Measurements from ENCODE around the gene DNAJC18. TPM values are rescaled to one million over a fixed set of nuclear protein-coding genes. Genes with fewer than 3 reads are reported as not detected.

The DNAJC18 gene
- total and polyA plus RNA-seq, 8 donors, result under 0.01 to 12.1 (median 2.3) TPM; not detected in 1

DNA sequence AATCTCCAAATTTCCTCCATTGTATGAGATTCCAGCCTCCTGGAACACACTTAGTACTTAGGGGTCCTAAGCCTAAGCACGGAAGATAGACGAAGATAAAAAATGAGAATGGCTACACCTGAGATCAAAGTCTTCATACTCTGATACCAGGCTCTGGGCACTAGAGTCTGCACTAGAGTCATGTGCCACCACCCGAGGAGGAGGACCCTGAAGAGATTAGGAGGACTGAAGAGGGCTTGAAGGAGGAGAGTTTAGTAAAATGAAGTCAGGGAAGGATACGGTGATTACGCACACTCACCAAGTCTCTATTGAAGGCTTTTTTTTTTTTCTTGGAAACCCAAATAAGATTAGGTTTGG, 34.9 kb downstream of the DNAJC18 start:
- H3K4me1 ChIP-seq, result peaks cover 10 to 17% (median 15%) of the 10 kb centered on the region in 4 donors
- H3K27me3 ChIP-seq, result no peaks in the 10 kb centered on the region
- intact Hi-C loops (cut with DNase I; ENCODE audit: low total_unique reads), result no loop called here
- DNase-seq, result no peak
- WGBS, 5 donors, result 41 to 52% (median 48%) methylated on average over 5 of the region's 5 CpGs
- peak overlapping the region; percentile 85 to 93 (median 90) for H3K27ac ChIP-seq
- no peaks in the 10 kb centered on the region for H3K9me3 ChIP-seq
- no peak for TF ChIP-seq POLR2AphosphoS5 (IDR thresholded peaks at IDR 0.05)
- TF ChIP-seq, protein P1, sequence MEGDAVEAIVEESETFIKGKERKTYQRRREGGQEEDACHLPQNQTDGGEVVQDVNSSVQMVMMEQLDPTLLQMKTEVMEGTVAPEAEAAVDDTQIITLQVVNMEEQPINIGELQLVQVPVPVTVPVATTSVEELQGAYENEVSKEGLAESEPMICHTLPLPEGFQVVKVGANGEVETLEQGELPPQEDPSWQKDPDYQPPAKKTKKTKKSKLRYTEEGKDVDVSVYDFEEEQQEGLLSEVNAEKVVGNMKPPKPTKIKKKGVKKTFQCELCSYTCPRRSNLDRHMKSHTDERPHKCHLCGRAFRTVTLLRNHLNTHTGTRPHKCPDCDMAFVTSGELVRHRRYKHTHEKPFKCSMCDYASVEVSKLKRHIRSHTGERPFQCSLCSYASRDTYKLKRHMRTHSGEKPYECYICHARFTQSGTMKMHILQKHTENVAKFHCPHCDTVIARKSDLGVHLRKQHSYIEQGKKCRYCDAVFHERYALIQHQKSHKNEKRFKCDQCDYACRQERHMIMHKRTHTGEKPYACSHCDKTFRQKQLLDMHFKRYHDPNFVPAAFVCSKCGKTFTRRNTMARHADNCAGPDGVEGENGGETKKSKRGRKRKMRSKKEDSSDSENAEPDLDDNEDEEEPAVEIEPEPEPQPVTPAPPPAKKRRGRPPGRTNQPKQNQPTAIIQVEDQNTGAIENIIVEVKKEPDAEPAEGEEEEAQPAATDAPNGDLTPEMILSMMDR (IDR thresholded peaks at IDR 0.05), result no peak
- no peak for TF ChIP-seq POLR2A (IDR thresholded peaks at IDR 0.05)
- no peak for TF ChIP-seq EP300 (IDR thresholded peaks at IDR 0.05)
- H3K36me3 ChIP-seq, result peaks cover 0 to 3% (median 0%) of the 10 kb centered on the region in 4 donors
- peak overlapping the region; percentile 43 to 56 (median 48) for H3K4me3 ChIP-seq

DNA sequence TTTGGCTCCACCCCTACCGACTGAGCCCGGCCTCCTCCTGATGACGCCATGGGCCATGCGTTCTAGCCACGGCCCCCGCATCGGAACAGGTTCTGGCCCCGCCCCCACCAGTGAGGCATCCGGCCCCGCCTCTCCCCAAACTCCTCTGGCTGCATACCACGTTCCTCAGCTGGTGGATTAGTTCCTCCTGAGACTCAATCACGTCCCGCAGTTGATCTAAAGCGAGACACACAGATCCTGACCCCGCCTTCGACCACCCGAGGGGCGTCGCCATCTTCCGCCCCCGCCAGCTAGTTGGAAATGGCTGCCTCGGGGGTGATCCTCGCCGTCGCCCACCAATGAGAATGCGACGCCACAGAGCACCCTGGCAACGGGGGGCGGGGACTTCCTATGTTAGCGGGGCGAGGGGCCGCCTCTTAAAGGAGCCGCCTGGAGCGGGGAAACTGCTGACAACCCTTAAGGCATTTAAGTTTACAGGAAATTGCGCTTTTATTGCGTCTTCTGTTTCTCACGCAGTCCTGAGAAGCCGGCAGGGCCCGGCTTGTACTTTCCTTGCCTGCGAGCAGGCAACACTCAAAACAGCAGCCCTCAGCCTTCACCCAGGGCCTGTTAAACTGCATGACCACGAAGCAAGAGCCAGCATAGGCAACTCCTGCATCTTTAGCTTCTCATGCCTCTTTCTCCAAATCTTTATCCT, 35.4 kb downstream of the DNAJC18 start, which contains the start of gene SPATA24:
TSS of gene SPATA24 (minus strand) at position 303 of the 697 bp plus-strand sequence. CDS start at position 274, 29 bp downstream.
- peak within 1 kb of the TSS; percentile 85 to 93 (median 90) for H3K27ac ChIP-seq
- peak; percentile 97 to 99 for DNase-seq
- H3K36me3 ChIP-seq, result peaks cover 0 to 3% (median 0%) of the 10 kb centered on the region in 4 donors
- peak within 1 kb of the TSS; percentile 43 to 56 (median 48) for H3K4me3 ChIP-seq
- H3K9me3 ChIP-seq, result no peaks in the 10 kb centered on the region
- TF ChIP-seq, protein P1 (IDR thresholded peaks at IDR 0.05), result no peak
- TF ChIP-seq POLR2AphosphoS5 (IDR thresholded peaks at IDR 0.05), result peak; percentile 28 to 82 (median 46)
- TF ChIP-seq EP300 (IDR thresholded peaks at IDR 0.05), result no peak
- intact Hi-C loops (cut with DNase I; ENCODE audit: low total_unique reads), result no loop called here
- no peaks in the 10 kb centered on the region for H3K27me3 ChIP-seq
- WGBS, 5 donors, result 0 to 2% (median 0%) methylated on average over 11 to 41 of the region's 41 CpGs
- peaks cover 10 to 16% (median 15%) of the 10 kb centered on the region in 4 donors for H3K4me1 ChIP-seq

DNA sequence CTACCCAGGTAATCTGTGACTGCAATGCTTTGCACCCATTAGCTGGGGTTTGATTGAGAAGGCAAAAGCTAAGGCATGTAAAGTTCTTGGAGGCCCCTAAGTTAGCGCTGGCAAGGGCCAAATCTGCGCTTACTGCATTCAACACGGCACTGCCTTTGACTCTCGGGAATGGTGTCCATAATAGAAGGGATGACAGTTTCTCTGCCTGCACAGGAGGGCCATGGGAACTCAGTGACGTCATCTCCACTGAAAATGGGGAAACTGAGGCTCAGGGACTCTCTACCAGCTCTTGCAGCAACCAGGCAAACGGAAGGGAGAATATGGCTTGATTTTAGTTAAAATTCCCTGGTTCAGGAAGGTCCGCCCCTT, 35.9 kb downstream of the DNAJC18 start:
- H3K4me3 ChIP-seq, result peak overlapping the region; percentile 43 to 56 (median 48)
- TF ChIP-seq POLR2AphosphoS5 (IDR thresholded peaks at IDR 0.05) (no peak), POLR2A (IDR thresholded peaks at IDR 0.05) (no peak), EP300 (IDR thresholded peaks at IDR 0.05) (no peak)
- TF ChIP-seq, protein P1 (IDR thresholded peaks at IDR 0.05), result no peak
- peaks cover 0 to 3% (median 0%) of the 10 kb centered on the region in 4 donors for H3K36me3 ChIP-seq
- H3K4me1 ChIP-seq, result peaks cover 10 to 16% (median 15%) of the 10 kb centered on the region in 4 donors
- H3K9me3 ChIP-seq, result no peaks in the 10 kb centered on the region
- H3K27ac ChIP-seq, result peak overlapping the region; percentile 85 to 93 (median 90)
- WGBS, 5 donors, result 7 to 18% (median 14%) methylated on average over 6 to 7 of the region's 7 CpGs
- intact Hi-C loops (cut with DNase I; ENCODE audit: low total_unique reads), result no loop called here
- H3K27me3 ChIP-seq, result no peaks in the 10 kb centered on the region
- no peak for DNase-seq

DNA sequence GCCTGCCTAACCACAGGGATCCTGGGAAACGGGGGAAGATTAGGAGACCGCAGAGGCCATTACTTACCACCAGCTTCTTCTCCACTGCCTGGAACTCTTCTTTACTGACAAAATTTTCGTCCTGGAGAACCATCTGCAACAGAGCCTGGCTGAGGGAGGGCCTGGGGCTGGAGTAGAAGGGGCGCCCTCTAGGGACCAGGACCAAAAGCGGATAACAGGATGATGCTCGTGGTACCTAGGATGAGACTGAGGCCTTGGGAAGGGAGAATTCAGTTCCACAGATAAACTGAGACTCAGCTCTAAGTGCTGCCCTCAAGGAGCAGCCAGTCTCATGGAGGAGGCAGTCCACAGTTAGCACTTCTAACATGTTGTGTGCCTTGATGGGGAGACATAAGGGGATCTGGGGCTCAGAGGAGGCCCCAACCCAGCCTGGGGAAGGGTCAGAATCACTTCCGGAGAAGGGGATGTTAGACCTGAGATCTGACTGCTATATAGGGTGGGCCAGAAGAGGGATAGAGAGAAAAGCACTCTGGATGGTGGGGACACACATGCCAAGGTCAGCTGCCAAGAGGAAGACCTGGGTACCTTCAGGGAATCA, 36.7 kb downstream of the DNAJC18 start:
- 70 to 76% (median 71%) methylated on average over 7 of the region's 7 CpGs for WGBS, 5 donors
- peaks cover 0 to 3% (median 0%) of the 10 kb centered on the region in 4 donors for H3K36me3 ChIP-seq

More for the DNA sequence above, 36.7 kb downstream of the DNAJC18 start:
- no peak for TF ChIP-seq POLR2A (IDR thresholded peaks at IDR 0.05)
- TF ChIP-seq, protein P1 (IDR thresholded peaks at IDR 0.05), result peak in 2 of 7 experiments; percentile 16 to 31
- intact Hi-C loops (cut with DNase I; ENCODE audit: low total_unique reads), result no loop called here
- Histone ChIP-seq H3K4me3 (no peak overlapping the region), H3K9me3 (no peaks in the 10 kb centered on the region), H3K27me3 (no peaks in the 10 kb centered on the region), H3K4me1 (peaks cover 10 to 16% (median 15%) of the 10 kb centered on the region in 4 donors), H3K27ac (peak overlapping the region in 2 of 5 donors; percentile 89 to 90)
- peak in 1 of 2 donors; percentile 47 for DNase-seq
